Measurements from ENCODE around the gene KIRREL3.
A peak's percentile ranks its signal among the peaks of the same experiment; 100 is the strongest.

The KIRREL3 gene

GRCh38 chr11:126704096-126704495, 296.5 kb downstream of the KIRREL3 start:
- no peak for DNase-seq (ENCODE audit: low spot score)

DNA sequence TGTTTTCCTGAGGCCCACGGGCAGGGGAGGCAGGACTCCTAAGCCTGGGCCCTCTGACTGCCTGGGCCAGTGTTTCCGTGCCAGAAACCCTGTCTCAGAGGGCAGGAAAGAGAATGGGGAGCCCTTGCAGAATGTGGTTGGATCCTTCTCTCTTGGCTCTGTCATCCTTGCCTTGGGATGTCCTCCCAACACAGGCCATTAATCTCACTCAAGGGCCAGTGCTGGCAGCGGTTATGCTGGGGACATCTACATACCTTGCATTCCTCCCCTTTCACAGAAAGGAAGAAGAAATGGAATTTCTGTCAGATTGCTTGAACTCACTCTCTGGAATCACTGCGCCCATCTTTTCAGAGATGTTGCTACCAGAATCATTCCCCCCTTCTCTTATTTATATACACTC, 296.9 kb downstream of the KIRREL3 start:
- DNase-seq (ENCODE audit: low spot score), result peak; percentile 34

- DNase-seq (ENCODE audit: low spot score), result no peak
Observed at GRCh38 chr11:126702987-126703386, 297.6 kb downstream of the KIRREL3 start.

DNA sequence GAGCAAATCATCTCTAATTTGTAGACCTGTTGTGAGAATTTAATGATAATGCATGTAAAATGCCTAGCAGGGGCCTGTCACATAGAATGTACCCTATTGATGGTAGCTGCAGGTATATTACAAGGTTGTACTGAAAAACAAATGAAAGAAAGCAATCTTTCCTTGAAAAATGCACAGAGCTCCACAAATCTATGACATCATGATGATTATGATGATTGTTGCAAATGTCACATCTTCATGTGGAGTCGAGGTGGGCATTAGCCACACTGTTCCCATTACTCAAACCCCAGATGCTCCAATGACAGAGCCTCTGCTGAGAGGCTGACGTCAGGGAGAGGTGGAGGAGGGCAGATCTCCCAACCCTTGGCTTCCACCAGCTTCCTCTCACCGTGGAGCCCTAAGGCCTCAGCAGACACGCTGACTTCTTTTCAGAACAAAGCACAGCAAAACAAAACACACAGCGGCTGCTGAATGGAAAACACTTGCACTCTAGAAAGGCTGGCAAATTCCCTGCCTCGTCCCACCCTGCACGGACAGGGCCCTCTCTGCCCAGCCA, 298.3 kb downstream of the KIRREL3 start:
- no peak for DNase-seq (ENCODE audit: low spot score)

GRCh38 chr11:126701520-126701897, 299.1 kb downstream of the KIRREL3 start:
- DNase-seq (ENCODE audit: low spot score), result no peak

- no peak for DNase-seq (ENCODE audit: low spot score)
Observed at GRCh38 chr11:126700768-126701519, 299.6 kb downstream of the KIRREL3 start.

- no peak for DNase-seq (ENCODE audit: low spot score)
Observed at GRCh38 chr11:126698576-126698975, 302.0 kb downstream of the KIRREL3 start.

GRCh38 chr11:126697936-126698335, 302.6 kb downstream of the KIRREL3 start:
- no peak for DNase-seq (ENCODE audit: low spot score)

- no peak for DNase-seq (ENCODE audit: low spot score)
Observed at GRCh38 chr11:126696982-126697381, 303.6 kb downstream of the KIRREL3 start.

GRCh38 chr11:126695293-126695692, 305.3 kb downstream of the KIRREL3 start:
- peak; percentile 40 for DNase-seq (ENCODE audit: low spot score)

GRCh38 chr11:126694065-126694625, 306.4 kb downstream of the KIRREL3 start:
- DNase-seq (ENCODE audit: low spot score), result no peak

GRCh38 chr11:126687477-126687876, 313.1 kb downstream of the KIRREL3 start:
- no peak for DNase-seq (ENCODE audit: low spot score)

- no peak for DNase-seq (ENCODE audit: low spot score)
Observed at GRCh38 chr11:126686938-126687337, 313.6 kb downstream of the KIRREL3 start.

DNA sequence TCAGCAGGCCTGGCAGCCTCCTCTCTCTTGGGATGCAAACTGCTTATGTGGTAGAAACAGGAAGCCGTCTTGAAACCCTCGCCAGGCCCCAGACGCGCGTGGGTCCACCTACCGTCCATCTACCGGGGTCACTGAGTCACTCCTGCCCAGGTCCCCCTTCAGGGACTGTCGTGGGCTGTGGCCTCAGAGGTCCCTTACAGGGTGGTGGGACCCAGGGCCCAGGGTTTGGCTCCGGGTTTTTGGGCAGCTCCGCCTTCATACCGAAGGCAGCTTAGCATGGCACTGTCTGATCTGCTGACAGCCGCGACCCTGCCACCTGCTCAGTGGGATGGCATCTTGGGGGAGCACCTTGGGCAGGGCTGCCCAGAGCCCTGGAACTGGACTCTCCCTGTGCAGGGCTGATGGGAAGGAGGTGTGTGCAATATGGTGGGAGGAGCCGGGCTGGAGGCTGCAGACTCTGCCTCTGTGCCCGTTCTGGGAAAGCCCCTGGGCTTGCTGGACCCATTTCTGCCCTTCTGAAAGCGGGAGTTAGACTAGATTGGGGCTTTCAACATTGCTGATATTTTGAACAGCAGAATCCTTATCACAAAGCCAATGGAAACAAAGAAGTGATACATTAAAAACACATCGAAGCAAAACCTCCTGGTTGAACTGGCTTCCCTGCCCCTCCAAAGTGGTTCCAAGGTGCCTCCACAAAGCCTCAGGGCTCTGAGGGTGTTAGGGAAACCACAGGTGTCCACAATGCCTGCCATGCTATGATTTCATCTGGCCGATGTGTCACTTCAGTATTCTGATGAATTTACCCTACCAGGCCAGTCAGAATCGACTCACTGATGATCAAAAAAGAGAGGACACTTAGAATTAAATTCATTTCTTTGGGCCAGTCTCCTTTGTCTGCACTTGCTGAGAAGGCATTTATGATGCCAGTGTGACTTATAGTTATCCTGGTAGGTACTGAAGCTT, 316.5 kb downstream of the KIRREL3 start:
- DNase-seq (ENCODE audit: low spot score), result no peak

DNA sequence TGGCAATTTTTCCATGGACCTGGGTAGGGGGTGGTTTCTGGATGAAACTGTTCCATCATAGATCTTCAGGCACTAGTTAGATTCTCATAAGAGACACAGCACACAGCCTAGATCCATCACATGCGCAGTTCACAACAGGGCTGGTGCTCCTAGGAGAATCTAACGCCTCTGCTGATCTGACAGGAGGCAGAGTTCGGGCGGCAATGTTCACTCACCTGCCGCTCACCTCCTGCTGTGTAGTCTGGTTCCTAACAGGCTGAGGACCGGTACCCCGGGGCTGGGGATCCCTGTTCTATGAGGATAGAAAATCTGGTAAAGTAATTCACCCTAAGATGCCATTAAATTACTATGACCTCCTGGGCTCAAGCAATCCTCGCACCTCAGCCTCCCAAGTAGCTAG, 318.0 kb downstream of the KIRREL3 start:
- no peak for DNase-seq (ENCODE audit: low spot score)

GRCh38 chr11:126680700-126681099, 319.9 kb downstream of the KIRREL3 start:
- DNase-seq (ENCODE audit: low spot score), result no peak

DNA sequence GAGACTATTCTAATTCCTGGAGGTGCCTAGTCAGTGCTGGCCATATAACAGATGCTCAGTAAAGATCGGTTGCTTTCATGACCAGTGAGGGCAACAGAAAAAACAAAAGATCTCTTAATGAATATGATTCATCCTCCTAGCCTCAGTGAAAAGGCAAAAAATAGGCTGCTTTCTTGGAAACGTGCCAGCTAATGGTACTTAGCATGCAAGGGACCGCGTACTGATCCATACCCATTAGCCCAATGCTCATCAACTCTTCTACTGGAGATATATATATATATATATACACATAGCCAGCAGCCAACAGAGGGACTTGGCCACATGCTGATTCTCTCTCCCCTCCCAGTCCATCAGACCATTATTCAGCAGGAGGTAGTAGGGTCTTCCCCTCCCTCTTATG, 320.4 kb downstream of the KIRREL3 start:
- no peak for DNase-seq (ENCODE audit: low spot score)

DNA sequence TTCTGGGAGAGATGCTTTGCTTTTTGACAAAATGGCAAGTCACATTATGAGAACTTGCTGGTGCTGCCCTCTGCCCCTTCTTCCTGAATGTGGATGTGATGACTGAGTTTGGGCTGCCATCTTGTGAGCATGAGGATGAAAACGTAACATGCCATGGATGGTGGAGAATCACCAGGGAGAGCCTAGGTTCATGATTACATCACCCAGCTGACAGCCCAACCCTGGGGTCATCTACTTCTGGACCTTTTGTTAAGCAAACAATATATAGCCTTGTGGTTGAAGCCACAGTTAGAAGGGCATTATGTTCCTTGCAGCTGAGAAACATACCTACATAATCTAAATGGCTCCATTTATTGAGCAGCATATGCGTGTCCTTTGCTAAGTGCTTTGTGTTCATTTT, 321.5 kb downstream of the KIRREL3 start:
- DNase-seq (ENCODE audit: low spot score), result no peak

DNA sequence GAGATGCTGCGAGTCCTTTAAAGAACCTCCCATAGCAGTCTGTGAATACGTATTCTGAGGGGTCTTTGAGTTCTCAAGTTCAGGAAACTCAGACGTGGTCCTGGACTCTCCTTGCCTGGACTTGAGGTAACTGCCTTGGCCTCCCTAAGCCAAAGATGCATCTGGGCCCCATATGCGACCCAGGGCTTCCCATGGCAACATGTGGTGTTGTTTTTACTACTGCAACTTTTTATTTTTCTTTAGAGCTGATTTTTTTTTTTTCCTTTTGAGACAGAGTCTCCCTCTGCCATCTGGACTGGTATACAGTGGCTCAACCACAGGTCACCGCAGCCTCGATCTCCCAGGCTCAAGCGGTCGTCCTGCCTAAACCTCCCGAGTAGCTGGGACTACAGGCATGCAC, 324.0 kb downstream of the KIRREL3 start:
- no peak for DNase-seq (ENCODE audit: low spot score)

- DNase-seq (ENCODE audit: low spot score), result no peak
Observed at GRCh38 chr11:126673319-126673718, 327.3 kb downstream of the KIRREL3 start.

DNA sequence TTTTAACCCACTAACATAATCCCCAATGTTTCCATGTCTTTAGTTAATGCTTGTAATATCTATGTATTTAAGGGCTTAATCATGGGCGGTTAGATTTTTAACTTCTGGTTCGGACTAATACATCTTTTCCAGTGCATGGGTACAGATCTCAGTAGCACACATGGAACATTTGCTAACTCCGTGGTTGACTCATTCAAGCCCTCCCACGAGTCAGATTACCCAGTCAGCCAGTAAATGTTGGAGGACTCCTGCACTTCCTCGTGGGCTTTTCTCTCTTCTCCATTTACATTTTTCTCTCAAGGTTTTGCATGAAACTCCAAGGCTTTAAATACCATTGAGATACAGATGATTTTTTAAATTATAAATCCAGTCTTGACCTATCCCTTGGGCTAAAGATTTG, 331.2 kb downstream of the KIRREL3 start:
- DNase-seq (ENCODE audit: low spot score), result peak; percentile 83

GRCh38 chr11:126664643-126665042, 335.9 kb downstream of the KIRREL3 start:
- no peak for DNase-seq (ENCODE audit: low spot score)

Data from AG08395 (cell line).